ENCODE data around the gene VIL1.

VIL1 gene

GRCh38 chr2:218406209-218406948 is 12.5 kb upstream of the VIL1 start:
- peak; percentile 95 for DNase-seq (ENCODE audit: low spot score)

GRCh38 chr2:218406949-218407618 is 11.8 kb upstream of the VIL1 start:
- peak; percentile 71 for DNase-seq (ENCODE audit: low spot score)

- DNase-seq (ENCODE audit: low spot score): no peak
Measured at GRCh38 chr2:218407717-218408116, 11.2 kb upstream of the VIL1 start.

- DNase-seq (ENCODE audit: low spot score): no peak
Measured at GRCh38 chr2:218418321-218418716, 604 bp upstream of the VIL1 start.

GRCh38 chr2:218419630-218420216 is 800 bp downstream of the VIL1 start:
- no peak for DNase-seq (ENCODE audit: low spot score)

- no peak for DNase-seq (ENCODE audit: low spot score)
Measured at GRCh38 chr2:218421027-218421426, 2.1 kb downstream of the VIL1 start.

GRCh38 chr2:218422403-218423086 is 3.6 kb downstream of the VIL1 start:
- no peak for DNase-seq (ENCODE audit: low spot score)

- no peak for DNase-seq (ENCODE audit: low spot score)
Measured at GRCh38 chr2:218423584-218423983, 4.7 kb downstream of the VIL1 start.

GRCh38 chr2:218425531-218425930 is 6.6 kb downstream of the VIL1 start:
- DNase-seq (ENCODE audit: low spot score): no peak

GRCh38 chr2:218427741-218428140 is 8.8 kb downstream of the VIL1 start:
- no peak for DNase-seq (ENCODE audit: low spot score)

GRCh38 chr2:218428846-218429558 is 10.1 kb downstream of the VIL1 start:
- no peak for DNase-seq (ENCODE audit: low spot score)

- DNase-seq (ENCODE audit: low spot score): no peak
Measured at GRCh38 chr2:218429911-218430692, 11.2 kb downstream of the VIL1 start.

- no peak for DNase-seq (ENCODE audit: low spot score)
Measured at GRCh38 chr2:218430721-218431120, 11.8 kb downstream of the VIL1 start.

GRCh38 chr2:218431878-218432277 is 13.0 kb downstream of the VIL1 start:
- DNase-seq (ENCODE audit: low spot score): no peak

- DNase-seq (ENCODE audit: low spot score): no peak
Measured at GRCh38 chr2:218432676-218433365, 13.9 kb downstream of the VIL1 start.

- DNase-seq (ENCODE audit: low spot score): no peak
Measured at GRCh38 chr2:218434456-218434855, 15.5 kb downstream of the VIL1 start.

- DNase-seq (ENCODE audit: low spot score): no peak
Measured at GRCh38 chr2:218435003-218435982, 16.4 kb downstream of the VIL1 start.

- no peak for DNase-seq (ENCODE audit: low spot score)
Measured at GRCh38 chr2:218436992-218437391, 18.1 kb downstream of the VIL1 start.

GRCh38 chr2:218437969-218438368 is 19.0 kb downstream of the VIL1 start:
- DNase-seq (ENCODE audit: low spot score): no peak
